IPS-18c (cell line): ENCODE data around the gene SH2D6.

ENCODE experiments used
- H3K4me3 ChIP-seq: 2 replicates; pipeline ENCODE4 v1.7.0; 2013; ENCODE audit warnings: low read depth, mild to moderate bottlenecking, low read length, moderate library complexity; ENCODE audit not compliant: insufficient read depth
- H3K9me3 ChIP-seq: one replicate; pipeline ENCODE4 v1.6.1; 2013; ENCODE audit warnings: mild to moderate bottlenecking, low read length, moderate library complexity; ENCODE audit not compliant: control insufficient read depth, insufficient read depth

The SH2D6 gene

GRCh38 chr2:85446296-85447221, 28.0 kb downstream of the SH2D6 start:
- H3K9me3 ChIP-seq: peaks cover 3% of the 10 kb centered on the region
- H3K4me3 ChIP-seq: no peak overlapping the region

- Histone ChIP-seq H3K4me3 (no peak overlapping the region), H3K9me3 (peaks cover 3% of the 10 kb centered on the region)
These were observed 28.7 kb downstream of the SH2D6 start for GRCh38 chr2:85447222-85447585.

DNA sequence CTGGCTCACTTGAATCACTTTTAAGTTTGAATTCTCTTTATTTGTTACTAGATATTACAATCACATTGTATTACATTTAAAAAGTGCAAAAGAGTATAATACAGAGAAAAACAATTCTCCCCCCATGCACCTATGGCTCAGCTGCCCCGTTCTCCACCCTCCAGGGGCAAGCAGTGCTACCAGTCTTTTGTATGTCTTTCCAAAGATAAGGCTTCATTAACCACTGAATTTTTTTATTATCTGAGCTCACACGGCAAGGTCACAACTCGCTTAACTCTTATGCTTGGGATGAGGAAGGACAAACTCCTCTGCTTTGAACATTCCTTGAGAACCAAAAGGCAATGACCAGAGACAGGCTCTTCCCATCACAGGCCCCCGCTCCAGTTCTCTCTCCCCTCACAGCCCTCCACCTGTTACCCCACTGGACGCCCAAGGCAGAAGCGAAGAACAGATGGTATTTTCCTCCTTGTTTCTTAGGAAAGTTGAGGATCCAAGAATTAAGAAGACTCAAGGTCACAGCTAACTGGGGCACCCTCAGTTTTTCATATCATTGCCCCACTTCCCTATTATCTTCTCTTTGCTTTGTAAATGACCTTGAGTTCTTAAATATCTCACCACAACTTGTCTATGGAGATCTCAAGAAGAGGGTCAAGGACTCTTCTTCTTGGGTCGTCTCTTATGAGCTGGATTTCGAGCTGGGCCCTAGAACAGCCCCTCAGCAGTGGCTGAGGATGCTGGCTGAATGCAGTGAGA, 30.1 kb downstream of the SH2D6 start:
- no peak overlapping the region for H3K4me3 ChIP-seq
- H3K9me3 ChIP-seq: peaks cover 3% of the 10 kb centered on the region

DNA sequence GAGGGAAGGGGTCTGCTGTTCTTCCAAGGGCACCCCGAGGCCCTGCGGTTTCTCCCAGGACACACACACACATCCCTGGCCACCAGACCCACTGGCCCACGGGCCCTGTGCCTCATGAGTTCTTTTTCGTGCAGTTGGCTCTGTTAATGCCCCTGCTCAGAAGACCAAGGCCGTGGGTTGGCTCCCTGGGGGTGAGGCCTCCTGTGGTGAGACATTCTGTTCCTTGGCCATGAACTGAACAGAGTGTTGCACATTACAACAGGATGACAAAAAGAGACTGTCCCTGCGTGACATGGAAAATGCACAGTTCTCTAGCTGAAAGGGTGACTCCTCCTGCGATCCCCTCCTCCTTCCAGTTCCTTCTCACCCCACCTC, 30.7 kb downstream of the SH2D6 start:
- H3K9me3 ChIP-seq: peaks cover 3% of the 10 kb centered on the region
- no peak overlapping the region for H3K4me3 ChIP-seq

- H3K4me3 ChIP-seq: no peak overlapping the region
These were observed 33.7 kb downstream of the SH2D6 start for GRCh38 chr2:85452237-85452636.

GRCh38 chr2:85453571-85453970, 35.1 kb downstream of the SH2D6 start:
- Histone ChIP-seq H3K4me3 (no peak overlapping the region), H3K9me3 (peaks cover 2% of the 10 kb centered on the region)

More at GRCh38 chr2:85452237-85452636, 33.7 kb downstream of the SH2D6 start:
- H3K9me3 ChIP-seq: peaks cover 2% of the 10 kb centered on the region

- H3K4me3 ChIP-seq: no peak overlapping the region
- H3K9me3 ChIP-seq: peaks cover 2% of the 10 kb centered on the region
These were observed 37.1 kb downstream of the SH2D6 start for GRCh38 chr2:85455552-85456090.

- peaks cover 2% of the 10 kb centered on the region for H3K9me3 ChIP-seq
- H3K4me3 ChIP-seq: no peak overlapping the region
These were observed 38.5 kb downstream of the SH2D6 start for GRCh38 chr2:85457043-85457442.

DNA sequence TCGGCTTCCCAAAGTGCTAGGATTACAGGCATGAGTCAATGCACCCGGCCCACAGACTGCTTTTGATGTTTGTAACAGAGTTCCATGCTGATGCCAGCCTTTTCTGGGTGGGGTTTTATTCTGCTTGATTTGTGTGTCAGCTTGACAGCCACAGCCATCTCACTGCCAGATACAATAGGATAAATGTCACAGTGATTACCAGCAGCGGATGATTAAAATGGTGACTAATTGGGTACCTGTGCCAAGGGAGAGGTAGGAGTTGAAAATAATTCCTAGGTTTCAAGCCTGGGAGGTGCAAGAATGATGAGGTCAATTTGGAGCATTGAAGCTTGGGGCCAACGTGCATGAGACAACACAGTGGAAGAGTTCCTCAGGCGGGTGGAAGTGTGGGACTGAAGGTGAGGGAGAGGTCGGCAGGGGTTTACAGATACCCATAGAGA, 39.4 kb downstream of the SH2D6 start:
- H3K4me3 ChIP-seq: no peak overlapping the region; the same call in 1 of the 2 replicates
- H3K9me3 ChIP-seq: peaks cover 2% of the 10 kb centered on the region

DNA sequence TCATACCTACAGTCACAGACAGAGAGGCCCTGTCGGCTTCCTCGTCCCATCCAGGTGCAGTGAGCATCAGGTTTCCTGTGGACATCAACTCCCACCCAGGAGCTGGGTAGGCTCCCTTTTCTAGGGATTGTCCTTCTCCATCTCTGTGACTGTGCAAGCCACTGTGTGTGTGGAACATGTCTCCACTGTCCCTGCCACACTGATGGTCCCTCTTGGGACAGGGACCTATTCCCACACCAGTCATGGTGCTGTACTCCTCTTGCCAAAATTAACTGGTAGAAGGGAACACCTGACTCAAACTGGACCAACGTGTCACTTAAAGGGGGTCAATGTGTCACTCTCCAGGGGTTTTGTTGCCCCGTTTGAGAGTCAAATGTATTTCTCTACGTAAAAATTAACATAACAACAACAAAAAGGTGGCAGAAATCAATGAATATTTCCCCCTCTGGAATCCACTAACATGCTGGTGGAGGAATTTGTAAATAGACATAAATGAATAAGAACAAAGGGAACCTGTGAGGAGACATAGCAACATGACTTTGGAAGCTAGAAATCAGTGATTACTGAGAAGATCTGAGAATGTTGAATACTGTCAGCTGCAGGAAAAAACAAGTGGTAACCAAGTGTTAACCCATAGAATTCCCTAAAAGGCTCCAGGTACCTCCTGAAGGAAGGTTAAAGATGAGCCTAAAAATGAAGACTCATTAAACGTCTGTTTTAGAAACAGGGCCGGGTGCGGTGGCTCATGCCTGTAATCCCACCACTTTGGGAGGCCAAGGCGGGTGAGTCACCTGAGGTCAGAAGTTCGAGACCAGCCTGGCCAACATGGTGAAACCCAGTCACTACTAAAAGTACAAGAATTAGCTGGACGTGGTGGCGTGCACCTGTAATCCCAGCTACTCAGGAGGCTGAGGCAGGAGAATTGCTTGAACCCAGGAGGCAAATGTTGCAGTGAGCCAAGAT, 40.4 kb downstream of the SH2D6 start:
- Histone ChIP-seq H3K4me3 (no peak overlapping the region), H3K9me3 (peaks cover 2% of the 10 kb centered on the region)

DNA sequence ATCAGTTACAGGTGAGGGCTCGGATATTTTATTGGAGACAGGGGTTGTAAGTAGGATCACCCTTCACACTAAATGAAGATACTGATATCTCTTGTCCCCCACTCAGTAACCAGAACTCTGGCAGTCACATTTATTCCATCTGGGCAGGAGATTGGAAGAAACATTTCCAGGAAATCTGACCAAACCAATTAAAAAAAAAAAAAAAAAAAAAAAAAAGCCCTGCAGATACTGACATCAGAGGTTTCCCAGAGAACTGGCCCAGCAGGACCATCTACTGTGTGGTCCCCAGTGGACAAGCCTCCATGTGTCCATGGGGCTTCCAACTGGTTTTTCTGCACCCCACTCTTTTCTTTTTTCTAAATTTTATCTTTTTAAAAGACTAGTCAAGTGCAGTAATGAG, 41.3 kb downstream of the SH2D6 start:
- H3K9me3 ChIP-seq: peaks cover 2% of the 10 kb centered on the region

GRCh38 chr2:85462322-85462721, 43.8 kb downstream of the SH2D6 start:
- no peaks in the 10 kb centered on the region for H3K9me3 ChIP-seq
- no peak overlapping the region for H3K4me3 ChIP-seq

More for the DNA sequence above, 41.3 kb downstream of the SH2D6 start:
- H3K4me3 ChIP-seq: no peak overlapping the region

GRCh38 chr2:85468096-85468703, 49.7 kb downstream of the SH2D6 start:
- no peak overlapping the region for H3K4me3 ChIP-seq
- no peaks in the 10 kb centered on the region for H3K9me3 ChIP-seq

- no peak overlapping the region for H3K4me3 ChIP-seq
- H3K9me3 ChIP-seq: no peaks in the 10 kb centered on the region
These were observed 50.3 kb downstream of the SH2D6 start for GRCh38 chr2:85468704-85469349.

- no peaks in the 10 kb centered on the region for H3K9me3 ChIP-seq
- no peak overlapping the region for H3K4me3 ChIP-seq
These were observed 52.6 kb downstream of the SH2D6 start for GRCh38 chr2:85470850-85471800.
